HCT116 (cell line): Measurements from ENCODE around the gene ZNF83. TPM values are rescaled to one million over a fixed set of nuclear protein-coding genes. Genes with fewer than 3 reads are reported as not detected.

Source experiments
- ATAC-seq: fragments of 200-7000 bp; cut with Tn5 transposase; 2 replicates; pipeline ENCODE4 v1.9.1; 2020; ENCODE audit warnings: mild to moderate bottlenecking, moderate library complexity
- BruUV-seq: library from RNA; stranded (reverse); fragments of 400-500 nt; replicated peaks from 2 replicates; lab custom pipeline; 2021; lab: Mats Ljungman, UMichigan
- CTCF ChIA-PET: fragments of 300-600 bp; sonication (Branson Sonifier 250); formaldehyde crosslinking; loops from one replicate; lab custom pipeline; 2021; ENCODE audit warnings: antibody characterized with exemption; lab: Charles Lee
- POLR2A ChIA-PET: fragments of 300-600, 350-600 bp; sonication (Branson Sonifier 250); formaldehyde crosslinking; loops from one replicate; lab custom pipeline; 2021; ENCODE audit warnings: antibody characterized with exemption; lab: Charles Lee
- RAD21 ChIA-PET, 2 experiments: fragments of 300-600 bp; sonication (Branson Sonifier 250); formaldehyde crosslinking; loops; one replicate each; lab custom pipeline; 2023; ENCODE audit warnings: low total read pairs in 2 of 2; ENCODE audit not compliant: uncharacterized antibody in 2 of 2, unreplicated experiment in 2 of 2, low non-redundant PET in 1 of 2; lab: Charles Lee
- DNase-seq: peaks from one replicate; pipeline ENCODE4 v3.0.0-alpha.2; 2010; ENCODE audit warnings: low read depth, low spot score
- H2AFZ ChIP-seq: fragments of 200-600 bp; shearing (Covaris generic), sonication (generic); 2 replicates; pipeline ENCODE4 v1.6.1; 2017; ENCODE audit warnings: low read depth, mixed run types, mixed read lengths, antibody characterized with exemption, low read length; ENCODE audit not compliant: poor library complexity, severe bottlenecking
- H3K27ac ChIP-seq: 2 replicates; pipeline ENCODE4 v1.5.1; 2012; ENCODE audit warnings: low read depth, low read length
- H3K27me3 ChIP-seq: fragments of 200-600 bp; sonication (generic); 2 replicates; pipeline ENCODE4 v1.6.1; 2016; ENCODE audit warnings: mixed run types, low read length, mixed read lengths; ENCODE audit not compliant: insufficient read depth
- H3K36me3 ChIP-seq, 2 experiments: fragments of 200-500 bp in 1 of 2; fragments of 200-600 bp in 1 of 2; sonication (Bioruptor generic) in 1 of 2; sonication (generic) in 1 of 2; 2 replicates each; pipeline versions ENCODE4 v1.5.1 to v1.6.1; 2014 to 2016; ENCODE audit warnings: low read length in 2 of 2, inconsistent platforms in 1 of 2, mixed read lengths in 1 of 2, mixed run types in 1 of 2; ENCODE audit not compliant: insufficient read depth in 2 of 2, control insufficient read depth in 1 of 2
- H3K4me1 ChIP-seq, 2 experiments: fragments of 200-600 bp in 1 of 2; sonication (generic) in 1 of 2; 2 replicates each; pipeline versions ENCODE4 v1.5.1 to v1.6.1; 2012 to 2017; ENCODE audit warnings: low read length in 2 of 2, inconsistent platforms in 1 of 2, mild to moderate bottlenecking in 1 of 2, mixed read lengths in 1 of 2, mixed run types in 1 of 2, moderate library complexity in 1 of 2; ENCODE audit not compliant: insufficient read depth in 2 of 2, control insufficient read depth in 1 of 2
- H3K4me2 ChIP-seq: fragments of 200-600 bp; sonication (generic); 2 replicates; pipeline ENCODE4 v1.6.1; 2017; ENCODE audit warnings: mixed run types, low read length, mixed read lengths
- H3K4me3 ChIP-seq, 2 experiments: fragments of 200-600 bp in 1 of 2; sonication (generic) in 1 of 2; replicated peaks in 1 of 2; 2 replicates each; pipeline ENCODE4 v1.5.1; 2011 to 2016; ENCODE audit warnings: low read length in 2 of 2, control low read depth in 1 of 2, low read depth in 1 of 2, mild to moderate bottlenecking in 1 of 2, mixed read lengths in 1 of 2, mixed run types in 1 of 2
- H3K79me2 ChIP-seq: fragments of 200-600 bp; sonication (generic); 2 replicates; pipeline ENCODE4 v1.6.1; 2017; ENCODE audit warnings: mild to moderate bottlenecking, mixed run types, low read length, moderate library complexity, mixed read lengths; ENCODE audit not compliant: insufficient read depth
- H3K9ac ChIP-seq: fragments of 200-600 bp; sonication (generic); 2 replicates; pipeline ENCODE4 v1.6.1; 2016; ENCODE audit warnings: low read length, mixed read lengths
- H3K9me2 ChIP-seq: fragments of 200-600 bp; sonication (generic), shearing (Covaris generic); 2 replicates; pipeline ENCODE4 v1.6.1; 2017; ENCODE audit warnings: mixed run types, mild to moderate bottlenecking, moderate library complexity; ENCODE audit not compliant: insufficient read depth
- H3K9me3 ChIP-seq, 2 experiments: fragments of 200-500 bp in 1 of 2; fragments of 200-600 bp in 1 of 2; sonication (Bioruptor generic) in 1 of 2; sonication (generic) in 1 of 2; 2 replicates each; pipeline ENCODE4 v1.6.1; 2014 to 2017; ENCODE audit warnings: low read length in 2 of 2, mixed read lengths in 2 of 2, inconsistent platforms in 1 of 2, low read depth in 1 of 2, mild to moderate bottlenecking in 1 of 2, mixed run types in 1 of 2, moderate library complexity in 1 of 2; ENCODE audit not compliant: control insufficient read depth in 1 of 2, insufficient read depth in 1 of 2
- H4K20me1 ChIP-seq: fragments of 200-600 bp; sonication (generic), shearing (Covaris generic); 2 replicates; pipeline ENCODE4 v1.6.1; 2017; ENCODE audit warnings: mixed run types, mild to moderate bottlenecking, moderate library complexity; ENCODE audit not compliant: insufficient read depth
- CBX3 ChIP-seq: IDR thresholded peaks from 2 replicates; pipeline ENCODE4 v1.6.1; 2012; ENCODE audit warnings: low read depth
- EGR1 ChIP-seq: IDR thresholded peaks from 2 replicates; pipeline ENCODE4 v1.6.1; 2012; ENCODE audit warnings: low read depth
- EZH2 ChIP-seq: fragments of 200-600 bp; sonication (generic); IDR thresholded peaks from 2 replicates; pipeline ENCODE4 v1.6.1; 2017; ENCODE audit warnings: antibody characterized with exemption, mixed run types
- FOSL1 ChIP-seq: IDR thresholded peaks from 2 replicates; pipeline ENCODE4 v1.6.1; 2012; ENCODE audit warnings: low read depth
- JUND ChIP-seq: IDR thresholded peaks from 2 replicates; pipeline ENCODE4 v1.6.1; 2012
- SRF ChIP-seq: IDR thresholded peaks from 2 replicates; pipeline ENCODE4 v1.6.1; 2012; ENCODE audit warnings: low read depth
- ZFX ChIP-seq: fragments of 450-650 bp; IDR thresholded peaks from 2 replicates; pipeline ENCODE4 v1.6.1; 2017
- ZNF274 ChIP-seq: fragments of 200-500 bp; sonication (Bioruptor generic); IDR thresholded peaks from 2 replicates; pipeline ENCODE4 v1.6.1; 2014; ENCODE audit warnings: mild to moderate bottlenecking, low read depth, low read length, inconsistent platforms
- intact Hi-C: fragments of 100-400 bp; cut with micrococcal nuclease; formaldehyde crosslinking; loops from 2 replicates; pipeline ENCODE4 v1.10.0; 2022
- total RNA-seq: library from RNA; stranded (reverse); gene quantifications from one replicate; pipeline ENCODE4 v1.2.1, GENCODE V29; 2021; ENCODE audit not compliant: unreplicated experiment
- TF ChIP-seq, protein P1 (sequence below): IDR thresholded peaks from 2 replicates; pipeline ENCODE4 v1.6.1; 2011; ENCODE audit warnings: mild to moderate bottlenecking, low read length, moderate library complexity; ENCODE audit not compliant: insufficient replicate concordance; ENCODE audit errors: extremely low read depth
- TF ChIP-seq, protein P2 (sequence below): IDR thresholded peaks from 2 replicates; pipeline ENCODE4 v1.6.1; 2012

Gene ZNF83
- total RNA-seq, 1 experiment from 2014 or later, result 34.2 TPM

DNA sequence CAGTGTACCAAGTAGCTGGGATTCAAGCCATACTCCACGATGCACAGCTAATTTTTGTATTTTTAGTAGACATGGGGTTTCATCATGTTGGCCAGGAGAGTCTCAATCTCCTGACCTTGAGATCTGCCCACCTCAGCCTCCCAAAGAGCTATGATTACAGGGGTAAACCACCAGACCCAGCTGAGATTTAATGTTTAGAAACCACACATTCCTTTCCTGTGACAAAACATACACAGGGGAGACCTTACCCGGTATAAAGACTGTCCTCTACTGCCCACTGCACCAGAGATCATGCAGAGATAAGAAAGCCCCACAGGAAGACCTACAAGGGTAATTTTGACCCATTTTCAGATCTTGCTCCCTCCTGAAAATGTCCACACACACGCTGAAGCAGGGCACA is 22.8 kb upstream of the ZNF83 start:
- no peaks in the 10 kb centered on the region for H3K27me3 ChIP-seq
- H4K20me1 ChIP-seq, result no peaks in the 10 kb centered on the region
- no peak overlapping the region for H2AFZ ChIP-seq
- intact Hi-C loops, result no loop called here
- POLR2A ChIA-PET, result no interaction called here
- CTCF ChIA-PET, result no interaction called here
- H3K79me2 ChIP-seq, result peaks cover 67% of the 10 kb centered on the region
- RAD21 ChIA-PET, result no interaction called here
- peaks cover 4 to 46% of the 10 kb centered on the region in 2 experiments; a peak in 3 of 4 replicates for H3K36me3 ChIP-seq
- no peaks in the 10 kb centered on the region for H3K9me3 ChIP-seq
- no TSS peak for BruUV-seq
- peaks cover 0 to 42% of the 10 kb centered on the region in 2 experiments; a peak in 2 of 4 replicates for H3K4me1 ChIP-seq
- ATAC-seq, result no peak
- no peak overlapping the region for H3K9ac ChIP-seq
- H3K9me2 ChIP-seq, result no peaks in the 10 kb centered on the region
- no peak overlapping the region for H3K4me2 ChIP-seq
- H3K27ac ChIP-seq, result no peak overlapping the region
- no peak overlapping the region for H3K4me3 ChIP-seq
- DNase-seq, result no peak
- TF ChIP-seq EZH2 (no peak), EGR1 (no peak)
- TF ChIP-seq, protein P1, sequence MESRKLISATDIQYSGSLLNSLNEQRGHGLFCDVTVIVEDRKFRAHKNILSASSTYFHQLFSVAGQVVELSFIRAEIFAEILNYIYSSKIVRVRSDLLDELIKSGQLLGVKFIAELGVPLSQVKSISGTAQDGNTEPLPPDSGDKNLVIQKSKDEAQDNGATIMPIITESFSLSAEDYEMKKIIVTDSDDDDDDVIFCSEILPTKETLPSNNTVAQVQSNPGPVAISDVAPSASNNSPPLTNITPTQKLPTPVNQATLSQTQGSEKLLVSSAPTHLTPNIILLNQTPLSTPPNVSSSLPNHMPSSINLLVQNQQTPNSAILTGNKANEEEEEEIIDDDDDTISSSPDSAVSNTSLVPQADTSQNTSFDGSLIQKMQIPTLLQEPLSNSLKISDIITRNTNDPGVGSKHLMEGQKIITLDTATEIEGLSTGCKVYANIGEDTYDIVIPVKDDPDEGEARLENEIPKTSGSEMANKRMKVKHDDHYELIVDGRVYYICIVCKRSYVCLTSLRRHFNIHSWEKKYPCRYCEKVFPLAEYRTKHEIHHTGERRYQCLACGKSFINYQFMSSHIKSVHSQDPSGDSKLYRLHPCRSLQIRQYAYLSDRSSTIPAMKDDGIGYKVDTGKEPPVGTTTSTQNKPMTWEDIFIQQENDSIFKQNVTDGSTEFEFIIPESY, result no peak

DNA sequence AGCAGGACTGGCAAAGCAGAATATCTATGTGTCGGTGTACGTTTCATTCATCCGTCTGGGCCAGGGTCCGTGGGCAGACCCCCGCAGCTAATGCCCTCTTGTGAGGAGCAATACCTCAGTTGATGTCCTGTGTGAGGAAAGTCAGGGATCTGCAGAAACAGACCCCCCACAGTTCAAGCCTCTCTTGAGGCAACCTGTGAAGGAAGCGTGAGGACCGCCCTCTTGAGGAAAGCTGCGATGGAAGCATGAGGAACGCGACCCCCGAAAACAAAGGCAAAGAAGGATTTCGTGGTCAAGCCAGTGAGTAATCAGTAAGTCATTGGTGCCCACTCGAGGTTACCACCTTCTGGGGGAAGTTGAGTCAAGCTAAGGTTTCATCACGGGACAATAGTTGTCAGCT is 20.9 kb upstream of the ZNF83 start:
- H3K9ac ChIP-seq, result no peak overlapping the region
- peaks cover 47% of the 10 kb centered on the region for H3K79me2 ChIP-seq
- H3K9me2 ChIP-seq, result no peaks in the 10 kb centered on the region
- TF ChIP-seq CBX3 (no peak), ZFX (no peak), SRF (no peak), ZNF274 (no peak), FOSL1 (no peak), JUND (no peak)
- TF ChIP-seq, protein P2, sequence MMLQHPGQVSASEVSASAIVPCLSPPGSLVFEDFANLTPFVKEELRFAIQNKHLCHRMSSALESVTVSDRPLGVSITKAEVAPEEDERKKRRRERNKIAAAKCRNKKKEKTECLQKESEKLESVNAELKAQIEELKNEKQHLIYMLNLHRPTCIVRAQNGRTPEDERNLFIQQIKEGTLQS, result no peak
- RAD21 ChIA-PET, result no interaction called here
- H3K27me3 ChIP-seq, result no peaks in the 10 kb centered on the region
- no TSS peak for BruUV-seq
- peaks cover 0 to 4% of the 10 kb centered on the region in 2 experiments; a peak in 1 of 4 replicates for H3K9me3 ChIP-seq
- CTCF ChIA-PET, result no interaction called here
- H4K20me1 ChIP-seq, result no peaks in the 10 kb centered on the region
- H3K36me3 ChIP-seq, result peaks cover 6 to 63% of the 10 kb centered on the region in 2 experiments
- POLR2A ChIA-PET, result no interaction called here
- no peak for ATAC-seq
- intact Hi-C loops, result no loop called here
- no peak overlapping the region for H3K27ac ChIP-seq
- H3K4me3 ChIP-seq, result no peak overlapping the region
- DNase-seq, result no peak
- H3K4me1 ChIP-seq, result peaks cover 0 to 22% of the 10 kb centered on the region in 2 experiments; a peak in 2 of 4 replicates
- H3K4me2 ChIP-seq, result no peak overlapping the region
- H2AFZ ChIP-seq, result no peak overlapping the region
